GM21360 (cell line): ENCODE data around the gene KIAA0930.

Experiments used
- ATAC-seq: cut with Tn5 transposase; IDR thresholded peaks from one replicate; pipeline ENCODE4 v1.9.1; 2021; ENCODE audit warnings: mild to moderate bottlenecking, moderate library complexity; ENCODE audit not compliant: unreplicated experiment

The KIAA0930 gene

GRCh38 chr22:45238957-45239680 lies 1.6 kb downstream of the KIAA0930 start:
- no peak for ATAC-seq

DNA sequence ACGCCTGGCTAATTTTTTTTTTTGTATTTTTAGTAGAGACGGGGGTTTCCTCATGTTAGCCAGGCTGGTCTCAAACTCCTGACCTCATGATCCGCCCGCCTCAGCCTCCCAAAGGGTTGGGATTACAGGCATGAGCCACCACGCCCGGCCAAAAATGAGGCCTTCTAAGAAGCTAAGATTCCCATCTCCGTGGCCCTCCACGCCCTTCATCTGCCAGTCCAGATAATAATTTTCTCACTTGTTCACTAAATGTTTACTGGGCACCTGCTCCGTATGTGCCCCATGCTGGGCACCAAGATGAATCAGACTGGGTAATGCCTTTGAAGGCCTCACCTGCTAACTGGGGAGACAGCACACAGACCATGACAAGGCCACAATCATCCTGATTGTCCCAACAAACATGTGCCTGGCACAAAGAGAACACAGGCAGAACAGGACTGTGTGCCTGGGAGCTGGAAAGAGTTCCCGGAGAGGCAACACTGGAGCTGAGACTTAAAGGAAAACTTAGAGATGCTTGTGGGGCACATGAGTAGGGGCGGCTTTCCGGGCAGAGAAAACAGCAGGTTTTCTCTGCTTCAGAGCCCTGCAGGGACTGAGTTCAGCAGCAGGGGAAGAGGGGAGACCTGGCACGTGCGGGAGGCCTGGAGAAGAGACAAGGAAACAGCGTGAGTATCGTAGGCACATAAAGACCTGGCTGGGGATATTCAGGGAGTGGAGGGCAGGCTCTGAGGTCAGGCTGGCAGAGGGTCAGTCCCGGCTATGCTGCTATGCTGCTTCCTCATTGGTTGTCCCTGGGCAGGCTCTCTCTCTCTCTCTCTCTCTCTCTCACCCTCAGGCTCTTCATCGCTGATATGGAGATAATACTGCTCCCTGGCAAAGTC lies 2.4 kb downstream of the KIAA0930 start:
- ATAC-seq: no peak

DNA sequence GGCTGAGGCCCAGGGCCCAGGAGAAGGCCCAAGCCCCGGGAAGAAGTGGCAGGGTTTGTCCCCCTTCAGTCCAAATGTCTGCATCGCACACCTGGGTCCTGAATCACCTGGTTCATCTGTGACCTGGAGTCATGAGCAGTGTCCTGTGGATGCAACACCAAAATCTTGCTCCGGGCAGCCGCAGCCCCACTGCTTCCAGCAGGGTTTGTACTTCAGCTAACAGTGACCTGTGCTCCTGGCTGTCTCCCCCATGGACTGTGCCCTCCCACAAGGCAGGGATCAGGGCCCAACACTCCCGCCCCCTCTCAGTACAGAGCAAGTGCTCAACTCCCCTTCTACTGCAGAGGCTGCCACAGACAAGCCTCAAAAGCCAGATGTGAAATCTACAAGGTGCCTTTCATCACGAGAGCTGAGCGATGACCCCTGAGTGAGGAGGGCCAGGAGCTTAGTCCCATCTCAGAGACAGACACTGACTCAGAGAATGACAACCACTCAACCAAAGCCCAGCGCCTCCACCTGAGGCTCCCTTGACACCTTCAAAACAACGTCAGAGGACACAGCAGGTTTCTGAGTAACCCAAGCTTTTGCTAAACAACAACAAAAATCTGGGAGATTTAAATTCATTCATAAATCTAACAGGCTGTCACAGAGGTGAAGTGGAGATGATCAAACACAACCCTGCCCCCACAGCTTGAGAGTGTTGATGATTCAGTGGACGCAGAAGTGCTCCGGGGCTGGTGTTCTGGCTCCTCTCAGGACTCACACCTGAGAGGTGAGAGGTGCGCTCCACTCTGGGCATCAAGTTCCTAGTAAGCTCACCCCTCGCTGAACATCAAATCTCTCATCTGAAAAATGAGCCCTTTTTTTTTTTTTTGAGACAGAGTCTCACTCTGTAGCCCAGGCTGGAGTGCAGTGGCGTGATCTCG lies 3.4 kb downstream of the KIAA0930 start:
- ATAC-seq: no peak

GRCh38 chr22:45235851-45236342 lies 4.8 kb downstream of the KIAA0930 start:
- no peak for ATAC-seq

GRCh38 chr22:45235101-45235777 lies 5.5 kb downstream of the KIAA0930 start:
- ATAC-seq: peak; percentile 45

DNA sequence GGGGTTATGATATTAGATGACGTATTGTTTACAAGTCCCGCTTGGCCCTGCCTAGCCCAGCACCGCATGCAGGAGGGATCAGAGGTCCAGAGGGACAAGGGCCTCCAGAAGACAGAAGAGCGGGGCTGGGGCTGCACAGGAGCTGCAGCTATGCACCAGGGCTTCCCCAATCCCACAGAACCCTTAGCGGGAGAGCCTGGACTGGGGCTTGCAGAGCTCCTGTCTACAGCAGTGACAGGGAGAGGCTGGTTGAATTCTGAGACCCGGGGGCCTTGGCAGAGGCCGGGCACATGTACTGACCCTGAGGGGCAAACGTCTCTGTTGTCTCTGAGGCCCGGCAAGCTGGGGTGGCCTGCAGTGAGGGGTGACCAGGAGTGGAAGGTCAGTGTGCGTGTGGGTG lies 6.9 kb downstream of the KIAA0930 start:
- ATAC-seq: no peak

DNA sequence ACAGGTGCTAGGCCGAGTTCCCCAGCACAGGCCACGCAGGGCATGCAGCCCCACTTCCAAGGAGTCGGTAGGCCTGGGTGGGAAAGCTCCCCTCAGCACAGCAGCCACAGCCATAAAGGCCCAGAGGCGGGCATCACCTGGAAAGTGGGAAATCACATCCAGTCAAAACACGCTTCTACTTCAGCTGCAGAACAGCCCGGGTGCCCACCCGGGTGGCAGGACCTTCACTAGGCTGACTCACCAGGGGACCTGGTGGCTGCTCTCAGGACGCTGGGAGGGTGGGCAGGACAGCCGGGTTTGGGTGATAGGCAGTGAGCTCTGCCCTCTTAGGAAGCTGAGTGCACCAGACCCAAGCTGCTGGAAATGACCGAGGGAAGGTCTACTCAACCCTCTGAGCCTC lies 7.3 kb downstream of the KIAA0930 start:
- ATAC-seq: no peak

DNA sequence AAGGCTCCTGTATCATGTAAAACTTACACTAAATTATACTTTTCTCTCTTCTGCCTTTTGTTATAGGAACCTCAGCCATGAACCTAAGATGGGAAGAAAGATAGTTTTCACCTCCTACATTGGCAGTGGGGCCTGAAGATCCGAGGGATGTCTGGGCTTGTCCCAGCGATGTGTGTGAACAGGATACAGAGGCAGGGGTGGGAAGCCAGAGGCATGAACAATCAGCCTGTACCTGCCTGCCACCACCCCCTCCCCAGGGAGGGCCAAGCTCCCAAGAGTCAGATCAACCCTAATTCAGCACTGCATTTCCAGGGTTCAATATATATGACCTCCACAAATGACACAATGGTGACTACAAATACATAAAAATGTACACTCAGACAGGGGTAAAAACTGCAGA lies 9.4 kb downstream of the KIAA0930 start:
- no peak for ATAC-seq

- no peak for ATAC-seq
Observed at GRCh38 chr22:45230026-45230721, 10.5 kb downstream of the KIAA0930 start.

DNA sequence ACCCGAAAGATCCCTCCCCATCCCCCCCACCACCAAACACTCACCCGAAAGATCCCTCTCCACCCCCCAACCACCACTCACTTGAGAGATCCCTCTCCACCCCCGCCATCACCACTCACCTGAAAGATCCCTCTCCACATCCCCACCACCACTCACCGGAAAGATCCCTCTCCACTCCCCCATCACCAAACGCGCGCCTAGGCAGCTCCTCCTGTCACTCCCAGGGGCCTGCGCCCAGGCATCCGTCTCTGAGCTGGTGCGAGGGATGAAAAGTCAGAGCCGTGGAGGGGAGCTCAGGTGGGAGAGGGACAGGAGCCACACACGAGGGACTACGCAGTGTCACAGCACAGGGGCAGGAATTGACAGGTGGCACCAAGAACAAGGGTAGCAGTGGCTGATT lies 11.5 kb downstream of the KIAA0930 start:
- ATAC-seq: no peak

DNA sequence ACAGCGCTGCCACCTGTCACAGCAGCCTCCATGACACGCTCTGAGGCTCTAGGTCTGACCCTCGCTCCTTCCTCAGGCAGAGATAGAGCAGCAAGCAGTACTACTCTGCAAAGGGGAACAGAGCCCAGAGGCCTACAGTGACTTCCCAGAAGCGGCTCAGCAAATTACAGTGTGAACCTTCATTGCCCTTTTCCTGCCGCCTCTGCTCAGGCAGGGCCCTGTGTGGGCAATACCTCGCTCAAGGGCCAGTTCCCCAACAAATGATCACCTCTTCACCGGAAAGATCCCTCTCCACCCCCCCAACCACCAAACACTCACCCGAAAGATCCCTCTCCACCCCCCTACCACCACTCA lies 12.3 kb downstream of the KIAA0930 start:
- ATAC-seq: no peak

DNA sequence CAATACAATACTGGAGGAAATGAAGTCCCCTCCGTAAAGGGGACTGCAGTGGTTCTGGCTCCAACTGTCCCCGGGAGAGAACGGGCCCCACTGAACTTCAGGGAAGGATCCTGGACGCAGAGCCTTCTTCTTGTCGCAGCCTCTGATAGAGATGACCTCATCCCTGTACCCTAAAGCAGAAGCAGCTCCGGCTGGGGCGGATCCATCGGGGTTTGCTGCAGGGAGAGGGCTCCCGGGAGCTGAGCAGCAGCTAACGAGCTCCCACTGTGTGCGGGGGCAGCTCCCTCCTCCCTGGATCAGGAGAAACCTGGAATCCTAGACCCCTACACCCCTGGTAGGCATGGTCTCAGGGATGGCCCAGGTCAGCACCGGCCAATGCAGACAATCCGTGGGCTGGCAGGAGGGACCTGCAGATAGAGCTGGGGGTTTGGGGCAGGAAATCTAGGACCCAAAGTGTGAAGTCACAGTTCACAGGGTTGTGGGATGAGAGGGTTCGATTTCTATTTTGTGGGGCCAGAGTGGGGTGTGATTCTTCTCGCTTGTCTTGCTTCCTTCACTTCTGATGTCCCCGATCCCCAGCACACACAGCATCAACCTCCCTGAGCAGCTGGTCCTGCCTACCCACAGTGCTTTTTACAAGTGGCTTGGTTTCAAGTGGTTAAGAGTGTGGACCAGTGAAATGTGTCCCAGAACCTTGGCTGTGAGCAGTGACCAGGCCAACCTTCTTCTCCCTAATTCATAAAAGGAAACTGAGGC lies 12.9 kb downstream of the KIAA0930 start:
- no peak for ATAC-seq

GRCh38 chr22:45226503-45227186 lies 14.0 kb downstream of the KIAA0930 start:
- ATAC-seq: no peak

DNA sequence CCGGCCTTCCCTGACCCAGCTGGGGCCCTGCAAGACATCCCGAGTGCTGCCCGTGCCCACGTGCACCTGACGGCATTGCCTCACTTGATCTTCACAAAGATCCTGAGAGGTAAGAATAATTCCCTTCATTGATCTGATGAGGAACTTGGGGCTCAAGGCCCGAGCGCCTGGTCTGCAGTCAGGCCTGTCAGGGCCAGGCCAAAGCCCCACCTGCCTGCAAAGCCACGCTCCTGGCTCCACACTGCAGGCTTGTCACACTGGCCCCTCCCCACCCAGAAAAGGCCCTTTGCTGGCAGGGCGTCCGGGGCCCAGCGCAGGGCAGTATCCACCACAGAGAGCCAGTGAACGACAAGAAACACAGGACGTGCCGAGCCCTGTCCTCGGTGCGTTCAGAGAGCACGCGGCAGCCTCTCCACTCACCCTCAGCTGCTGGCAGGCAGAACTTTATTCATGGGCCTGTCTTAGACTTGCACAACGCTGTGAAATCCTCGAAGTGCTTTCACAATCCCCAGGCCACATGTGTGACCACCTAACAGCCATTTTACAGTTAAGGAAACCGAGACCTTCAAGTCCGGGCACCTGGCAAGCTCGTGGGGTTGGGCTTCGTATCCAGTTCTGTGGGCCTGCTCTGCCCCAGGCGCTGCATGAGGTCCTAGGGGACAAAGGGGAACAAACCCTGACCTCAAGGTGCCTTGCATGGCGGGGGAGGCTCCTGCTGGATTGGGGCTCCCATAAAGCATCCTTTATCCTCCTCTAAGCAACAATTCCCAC lies 14.8 kb downstream of the KIAA0930 start:
- ATAC-seq: no peak

DNA sequence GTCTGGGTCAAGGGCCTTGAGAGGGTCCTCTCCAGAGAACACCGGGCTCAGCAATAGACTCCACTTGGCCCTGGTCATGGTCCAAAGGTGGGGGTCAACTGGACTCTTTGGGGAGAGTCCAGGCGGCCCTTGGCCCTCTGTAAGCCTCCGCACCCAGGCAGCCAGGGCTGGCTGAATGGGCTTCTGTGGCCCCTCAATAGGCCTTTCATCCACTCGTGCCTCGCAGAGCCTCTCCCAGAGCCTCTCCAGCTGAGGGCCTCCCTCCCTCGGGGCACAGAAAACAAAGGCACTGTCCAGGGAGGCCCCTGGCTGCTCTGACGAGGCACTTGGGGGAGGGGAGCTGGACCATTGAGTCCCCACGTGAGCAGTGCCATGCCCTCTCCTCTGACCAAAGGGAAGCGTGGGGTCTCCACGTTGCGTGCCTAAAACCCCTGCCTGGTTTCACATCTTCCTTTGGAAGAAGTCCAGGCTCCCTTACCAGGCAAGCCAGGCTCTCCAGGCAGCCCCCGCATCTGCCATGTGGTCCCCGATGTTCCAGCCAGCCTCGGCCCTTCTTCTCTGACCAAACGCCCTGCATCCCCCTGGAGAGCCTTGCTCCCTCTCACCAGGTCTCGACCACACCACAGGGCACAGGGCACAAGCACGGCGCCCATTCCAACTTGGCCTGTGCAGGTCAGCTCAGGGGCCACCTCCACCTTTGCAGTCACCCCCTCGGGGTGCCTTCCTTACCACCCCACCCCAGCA lies 15.5 kb downstream of the KIAA0930 start:
- ATAC-seq: no peak

GRCh38 chr22:45224331-45224730 lies 16.4 kb downstream of the KIAA0930 start:
- no peak for ATAC-seq
